SK-N-SH (cell line): Measurements from ENCODE around the gene GDE1. TPM values are rescaled to one million over a fixed set of nuclear protein-coding genes. Genes with fewer than 3 reads are reported as not detected.

Experiments used
- CTCF ChIA-PET: fragments of 300-600, 350-600 bp; formaldehyde crosslinking; extraction: SDS; loops from one replicate; lab custom pipeline; 2021; lab: Yijun Ruan, JAX
- POLR2A ChIA-PET: fragments of 350-600 bp; sonication (Branson Sonifier 250); formaldehyde crosslinking; extraction: SDS; loops from one replicate; lab custom pipeline; 2020; ENCODE audit warnings: antibody characterized with exemption, inconsistent platforms; lab: Yijun Ruan, JAX
- DNase-seq: peaks from one replicate; pipeline ENCODE4 v3.0.0; 2012
- H2AFZ ChIP-seq: fragments of 200-600 bp; sonication (generic); 2 replicates; pipeline ENCODE4 v1.8.1; 2016; ENCODE audit warnings: antibody characterized with exemption, mild to moderate bottlenecking, low read depth
- H3F3A ChIP-seq: fragments of 200-600 bp; sonication (generic); replicated peaks from 2 replicates; pipeline ENCODE3; 2016; ENCODE audit warnings: antibody characterized with exemption, mild to moderate bottlenecking; ENCODE audit not compliant: insufficient read depth
- H3K27ac ChIP-seq, 2 experiments: fragments of 200-500 bp in 1 of 2; fragments of 200-600 bp in 1 of 2; sonication (Bioruptor generic) in 1 of 2; sonication (generic), shearing (Covaris generic) in 1 of 2; 2 replicates each; pipeline versions ENCODE4 v1.5.1 to v1.6.1; 2014 to 2016; ENCODE audit warnings: low read depth in 2 of 2, inconsistent platforms in 1 of 2, low read length in 1 of 2, mild to moderate bottlenecking in 1 of 2, mixed read lengths in 1 of 2
- H3K27me3 ChIP-seq: fragments of 200-600 bp; sonication (generic), shearing (Covaris generic); 2 replicates; pipeline ENCODE4 v1.6.1; 2016; ENCODE audit warnings: mixed run types; ENCODE audit not compliant: insufficient read depth
- H3K36me3 ChIP-seq, 2 experiments: fragments of 200-500 bp in 1 of 2; fragments of 200-600 bp in 1 of 2; sonication (Bioruptor generic) in 1 of 2; sonication (generic) in 1 of 2; replicated peaks in 1 of 2; 2 replicates each; pipeline versions ENCODE3 to v1.5.1; 2014 to 2016; ENCODE audit warnings: low read length in 1 of 2, mild to moderate bottlenecking in 1 of 2; ENCODE audit not compliant: insufficient read depth in 2 of 2, control insufficient read depth in 1 of 2
- H3K4me1 ChIP-seq, 2 experiments: fragments of 200-500 bp in 1 of 2; fragments of 200-600 bp in 1 of 2; sonication (Bioruptor generic) in 1 of 2; sonication (generic), shearing (Covaris generic) in 1 of 2; 2 replicates each; pipeline versions ENCODE4 v1.5.1 to v1.6.1; 2014 to 2016; ENCODE audit warnings: low read depth in 1 of 2, low read length in 1 of 2, mixed run types in 1 of 2; ENCODE audit not compliant: insufficient read depth in 2 of 2, control insufficient read depth in 1 of 2
- H3K4me2 ChIP-seq: fragments of 200-600 bp; sonication (generic), shearing (Covaris generic); 2 replicates; pipeline ENCODE4 v1.6.1; 2017; ENCODE audit warnings: mixed run types
- H3K4me3 ChIP-seq, 2 experiments: fragments of 200-500 bp in 1 of 2; fragments of 200-600 bp in 1 of 2; sonication (Bioruptor generic) in 1 of 2; sonication (generic), shearing (Covaris generic) in 1 of 2; 2 replicates each; pipeline versions ENCODE4 v1.5.1 to v1.8.1; 2014 to 2016; ENCODE audit warnings: low read depth in 2 of 2, inconsistent platforms in 1 of 2, low read length in 1 of 2, mild to moderate bottlenecking in 1 of 2, mixed read lengths in 1 of 2, moderate library complexity in 1 of 2
- H3K79me2 ChIP-seq: fragments of 200-600 bp; sonication (generic); 2 replicates; pipeline ENCODE4 v1.8.1; 2017; ENCODE audit warnings: mild to moderate bottlenecking; ENCODE audit not compliant: insufficient read depth
- H3K9ac ChIP-seq: fragments of 200-600 bp; sonication (generic); 2 replicates; pipeline ENCODE4 v1.6.1; 2017; ENCODE audit warnings: mixed run types
- H3K9me2 ChIP-seq: fragments of 200-600 bp; sonication (generic); 2 replicates; pipeline ENCODE4 v1.6.1; 2017; ENCODE audit warnings: mixed run types
- H3K9me3 ChIP-seq: fragments of 200-600 bp; sonication (generic); 2 replicates; pipeline ENCODE4 v1.6.1; 2017; ENCODE audit warnings: mixed run types, mild to moderate bottlenecking, moderate library complexity
- H4K20me1 ChIP-seq: fragments of 200-600 bp; sonication (generic); 2 replicates; pipeline ENCODE4 v1.6.1; 2017; ENCODE audit warnings: mild to moderate bottlenecking, mixed run types; ENCODE audit not compliant: insufficient read depth
- ELF1 ChIP-seq: IDR thresholded peaks from 2 replicates; pipeline ENCODE4 v1.4.0; 2012
- EZH2phosphoT487 ChIP-seq: fragments of 200-600 bp; sonication (generic); IDR thresholded peaks from 2 replicates; pipeline ENCODE4 v1.6.1; 2017; ENCODE audit warnings: low read depth, mixed run types, mild to moderate bottlenecking, antibody characterized with exemption, moderate library complexity, borderline replicate concordance
- GATA2 ChIP-seq: sonication (generic); formaldehyde crosslinking; IDR thresholded peaks from 2 replicates; pipeline ENCODE4 v1.5.0; 2020; ENCODE audit warnings: mild to moderate bottlenecking, missing genetic modification reagents
- MXI1 ChIP-seq: IDR thresholded peaks from 2 replicates; pipeline ENCODE4 v1.6.1; 2012; ENCODE audit warnings: mild to moderate bottlenecking, low read depth, low read length, improper control_type of control experiment
- NFIC ChIP-seq: IDR thresholded peaks from 2 replicates; pipeline ENCODE4 v1.4.0; 2012; ENCODE audit warnings: borderline replicate concordance
- NRF1 ChIP-seq: IDR thresholded peaks from 2 replicates; pipeline ENCODE4 v1.6.1; 2012; ENCODE audit warnings: low read depth, mild to moderate bottlenecking, low read length
- RCOR1 ChIP-seq: fragments of 150-350 bp; IDR thresholded peaks from 2 replicates; pipeline ENCODE4 v1.6.1; 2017; ENCODE audit warnings: antibody characterized with exemption, low read length
- USF2 ChIP-seq: fragments of 150-350 bp; IDR thresholded peaks from 2 replicates; pipeline ENCODE4 v1.6.1; 2017; ENCODE audit warnings: antibody characterized with exemption, low read length, low read depth, borderline replicate concordance
- YY1 ChIP-seq: IDR thresholded peaks from 2 replicates; pipeline ENCODE4 v1.4.0; 2012; ENCODE audit warnings: low read depth, mild to moderate bottlenecking
- WGBS: methylation state at CpG from one replicate; pipeline ENCODE4 v1.1.6; 2017; ENCODE audit warnings: low lambda C conversion rate; 5-methylcytosine and 5-hydroxymethylcytosine counted together
- polyA plus RNA-seq, 3 experiments: library from polyadenylated mRNA; depleted of rRNA; stranded (reverse); fragments of >200 nt; gene quantifications; 2 replicates each; pipeline ENCODE4 v1.2.3, GENCODE V29; 2012
- TF ChIP-seq, protein P1 (sequence below): IDR thresholded peaks from 2 replicates; pipeline ENCODE4 v1.4.0; 2012; ENCODE audit warnings: low read depth, borderline replicate concordance
- TF ChIP-seq, protein P2 (sequence below): IDR thresholded peaks from 2 replicates; pipeline ENCODE4; 2012
- TF ChIP-seq, protein P3 (sequence below): IDR thresholded peaks from 2 replicates; pipeline ENCODE4 v1.4.0; 2012; ENCODE audit warnings: low read depth

The GDE1 gene
- polyA plus RNA-seq, 1 of the 3 experiments (the other 2 are of a cell fraction), result 37.0 TPM

- no peaks in the 10 kb centered on the region for H3K36me3 ChIP-seq
- H3K4me1 ChIP-seq, result no peaks in the 10 kb centered on the region
- H3K79me2 ChIP-seq, result no peaks in the 10 kb centered on the region
- CTCF ChIA-PET, result interaction anchor here (1.0 to 1.8 kb wide), 2 partner anchors 16 to 401 kb away, joined by 3 to 7 read pairs; no protein-coding TSS in a partner anchor
- POLR2A ChIA-PET, result no interaction called here
- no peak for DNase-seq
- H3K9me3 ChIP-seq, result no peaks in the 10 kb centered on the region
- no peaks in the 10 kb centered on the region for H3F3A ChIP-seq
- no peaks in the 10 kb centered on the region for H4K20me1 ChIP-seq
- H3K27ac ChIP-seq, result no peak overlapping the region
- H3K4me2 ChIP-seq, result no peak overlapping the region
- no peaks in the 10 kb centered on the region for H3K27me3 ChIP-seq
- no peak overlapping the region for H3K9ac ChIP-seq
- TF ChIP-seq, protein P1, sequence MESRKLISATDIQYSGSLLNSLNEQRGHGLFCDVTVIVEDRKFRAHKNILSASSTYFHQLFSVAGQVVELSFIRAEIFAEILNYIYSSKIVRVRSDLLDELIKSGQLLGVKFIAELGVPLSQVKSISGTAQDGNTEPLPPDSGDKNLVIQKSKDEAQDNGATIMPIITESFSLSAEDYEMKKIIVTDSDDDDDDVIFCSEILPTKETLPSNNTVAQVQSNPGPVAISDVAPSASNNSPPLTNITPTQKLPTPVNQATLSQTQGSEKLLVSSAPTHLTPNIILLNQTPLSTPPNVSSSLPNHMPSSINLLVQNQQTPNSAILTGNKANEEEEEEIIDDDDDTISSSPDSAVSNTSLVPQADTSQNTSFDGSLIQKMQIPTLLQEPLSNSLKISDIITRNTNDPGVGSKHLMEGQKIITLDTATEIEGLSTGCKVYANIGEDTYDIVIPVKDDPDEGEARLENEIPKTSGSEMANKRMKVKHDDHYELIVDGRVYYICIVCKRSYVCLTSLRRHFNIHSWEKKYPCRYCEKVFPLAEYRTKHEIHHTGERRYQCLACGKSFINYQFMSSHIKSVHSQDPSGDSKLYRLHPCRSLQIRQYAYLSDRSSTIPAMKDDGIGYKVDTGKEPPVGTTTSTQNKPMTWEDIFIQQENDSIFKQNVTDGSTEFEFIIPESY, result no peak
- no peak for TF ChIP-seq NFIC
- TF ChIP-seq, protein P2, sequence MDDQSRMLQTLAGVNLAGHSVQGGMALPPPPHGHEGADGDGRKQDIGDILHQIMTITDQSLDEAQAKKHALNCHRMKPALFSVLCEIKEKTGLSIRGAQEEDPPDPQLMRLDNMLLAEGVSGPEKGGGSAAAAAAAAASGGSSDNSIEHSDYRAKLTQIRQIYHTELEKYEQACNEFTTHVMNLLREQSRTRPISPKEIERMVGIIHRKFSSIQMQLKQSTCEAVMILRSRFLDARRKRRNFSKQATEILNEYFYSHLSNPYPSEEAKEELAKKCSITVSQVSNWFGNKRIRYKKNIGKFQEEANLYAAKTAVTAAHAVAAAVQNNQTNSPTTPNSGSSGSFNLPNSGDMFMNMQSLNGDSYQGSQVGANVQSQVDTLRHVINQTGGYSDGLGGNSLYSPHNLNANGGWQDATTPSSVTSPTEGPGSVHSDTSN, result no peak
- no peak for TF ChIP-seq EZH2phosphoT487
- TF ChIP-seq USF2, result no peak
- TF ChIP-seq RCOR1, result no peak
- TF ChIP-seq, protein P3, sequence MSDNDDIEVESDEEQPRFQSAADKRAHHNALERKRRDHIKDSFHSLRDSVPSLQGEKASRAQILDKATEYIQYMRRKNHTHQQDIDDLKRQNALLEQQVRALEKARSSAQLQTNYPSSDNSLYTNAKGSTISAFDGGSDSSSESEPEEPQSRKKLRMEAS, result no peak
- TF ChIP-seq ELF1, result no peak
- TF ChIP-seq NRF1, result no peak
- TF ChIP-seq MXI1, result no peak
- no peak for TF ChIP-seq GATA2 (CRISPR knock-in tag)
- TF ChIP-seq, all 33 proteins: peak for 0
- H3K4me3 ChIP-seq, result no peak overlapping the region
- 72% methylated on average over 10 of the region's 10 CpGs for WGBS
- H2AFZ ChIP-seq, result no peak overlapping the region
- H3K9me2 ChIP-seq, result no peaks in the 10 kb centered on the region
Measured at GRCh38 chr16:19486750-19487325, 35.1 kb downstream of the GDE1 start.

DNA sequence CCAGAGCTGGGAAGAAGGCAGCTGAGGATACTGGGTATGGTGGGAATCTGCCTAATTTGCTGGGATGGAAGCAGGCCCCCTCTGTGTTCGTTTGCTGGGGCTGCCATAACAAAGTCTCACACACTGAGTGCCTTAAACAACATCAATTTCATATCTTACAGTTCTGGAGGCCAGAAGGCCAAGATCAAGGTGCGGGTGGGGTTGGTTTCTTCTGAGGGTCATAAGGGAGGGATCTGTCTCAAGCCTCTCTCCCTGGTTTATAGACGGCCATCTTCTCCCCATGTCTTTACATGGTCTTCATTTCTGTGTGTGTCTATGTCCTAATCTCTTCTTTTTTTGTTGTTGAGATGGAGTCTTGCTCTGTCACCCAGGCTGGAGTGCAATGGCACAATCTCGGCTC is 35.8 kb downstream of the GDE1 start:
- no peak overlapping the region for H3K4me2 ChIP-seq
- ChIA-PET CTCF (no interaction called here), POLR2A (no interaction called here)
- H3K9me2 ChIP-seq, result no peaks in the 10 kb centered on the region
- no peak overlapping the region for H3K9ac ChIP-seq
- no peak overlapping the region for H3K27ac ChIP-seq
- DNase-seq, result no peak
- H2AFZ ChIP-seq, result no peak overlapping the region
- no peak overlapping the region for H3K4me3 ChIP-seq
- WGBS, result 65% methylated on average over 4 of the region's 4 CpGs
- H3K4me1 ChIP-seq, result no peaks in the 10 kb centered on the region
- no peaks in the 10 kb centered on the region for H3K36me3 ChIP-seq
- TF ChIP-seq ELF1 (no peak), YY1 (no peak), USF2 (no peak), NRF1 (no peak)
- no peaks in the 10 kb centered on the region for H3K9me3 ChIP-seq
- no peaks in the 10 kb centered on the region for H3F3A ChIP-seq
- no peaks in the 10 kb centered on the region for H3K79me2 ChIP-seq
- no peaks in the 10 kb centered on the region for H3K27me3 ChIP-seq
- H4K20me1 ChIP-seq, result no peaks in the 10 kb centered on the region
